Neural cell (in vitro differentiated cells): ENCODE data around the gene DMXL2. TPM values are rescaled to one million over a fixed set of nuclear protein-coding genes. Genes with fewer than 3 reads are reported as not detected.

Experiments
- H2AFZ ChIP-seq: fragments of 200-600, 300-800 bp; sonication (generic), shearing (Covaris generic); 2 replicates; pipeline ENCODE4 v1.6.0; 2014; ENCODE audit warnings: low read depth, mild to moderate bottlenecking, antibody characterized with exemption, low read length, moderate library complexity
- H3F3A ChIP-seq: fragments of 200-600 bp; shearing (Covaris generic); 2 replicates; pipeline ENCODE4 v1.6.1; 2016; ENCODE audit warnings: mild to moderate bottlenecking, moderate library complexity, mixed read lengths, antibody characterized with exemption, low read length; ENCODE audit not compliant: insufficient read depth, poor library complexity, severe bottlenecking
- H3K27ac ChIP-seq: fragments of 200-600, 300-800 bp; sonication (generic), shearing (Covaris generic); 2 replicates; pipeline ENCODE4 v1.5.1; 2014; ENCODE audit warnings: mild to moderate bottlenecking, low read length, moderate library complexity
- H3K27me3 ChIP-seq: fragments of 300-800, 200-600 bp; sonication (generic), shearing (Covaris generic); 2 replicates; pipeline ENCODE4 v1.6.0; 2014; ENCODE audit warnings: mild to moderate bottlenecking, low read depth, low read length, moderate library complexity; ENCODE audit not compliant: insufficient read depth
- H3K36me3 ChIP-seq: fragments of 300-800, 200-600 bp; sonication (generic), shearing (Covaris generic); 2 replicates; pipeline ENCODE4 v1.5.1; 2014; ENCODE audit warnings: mild to moderate bottlenecking, antibody characterized with exemption, low read length, moderate library complexity; ENCODE audit not compliant: insufficient read depth
- H3K4me2 ChIP-seq: fragments of 300-800, 200-600 bp; sonication (generic), shearing (Covaris generic); 2 replicates; pipeline ENCODE4 v1.6.0; 2014; ENCODE audit warnings: mild to moderate bottlenecking, low read length
- H3K4me3 ChIP-seq: fragments of 300-800, 200-600 bp; sonication (generic), shearing (Covaris generic); 2 replicates; pipeline ENCODE4 v1.5.1; 2014; ENCODE audit warnings: mild to moderate bottlenecking, low read length, moderate library complexity
- H3K79me2 ChIP-seq: fragments of 200-600 bp; shearing (Covaris generic); replicated peaks from 2 replicates; pipeline ENCODE4 v1.6.0; 2014; ENCODE audit warnings: mild to moderate bottlenecking, low read length, moderate library complexity; ENCODE audit not compliant: insufficient read depth
- H3K9ac ChIP-seq: fragments of 300-800, 200-600 bp; sonication (generic), shearing (Covaris generic); 2 replicates; pipeline ENCODE4 v1.6.1; 2016; ENCODE audit warnings: mild to moderate bottlenecking, low read length, mixed read lengths
- H3K9me2 ChIP-seq: fragments of 200-600 bp; shearing (Covaris generic); 2 replicates; pipeline ENCODE4 v1.6.1; 2016; ENCODE audit warnings: mild to moderate bottlenecking, low read length, mixed read lengths; ENCODE audit not compliant: insufficient read depth
- H3K9me3 ChIP-seq: fragments of 200-600, 300-800 bp; sonication (generic), shearing (Covaris generic); 2 replicates; pipeline ENCODE4 v1.6.1; 2016; ENCODE audit warnings: mild to moderate bottlenecking, mixed run types, low read length, moderate library complexity, mixed read lengths
- H4K20me1 ChIP-seq: fragments of 200-600 bp; shearing (Covaris generic); 2 replicates; pipeline ENCODE4 v1.6.1; 2016; ENCODE audit warnings: mild to moderate bottlenecking, mixed run types; ENCODE audit not compliant: insufficient read depth
- EP300 ChIP-seq: fragments of 450-650 bp; conservative IDR thresholded peaks from 2 replicates; pipeline ENCODE4 v1.6.1; 2014; ENCODE audit warnings: antibody characterized with exemption, mild to moderate bottlenecking, moderate library complexity; ENCODE audit not compliant: poor library complexity, severe bottlenecking
- EZH2 ChIP-seq: fragments of 200-600, 300-800 bp; shearing (Covaris generic), sonication (generic); IDR thresholded peaks from 2 replicates; pipeline ENCODE4 v1.6.1; 2014; ENCODE audit warnings: antibody characterized with exemption, low read length, borderline replicate concordance, mild to moderate bottlenecking; ENCODE audit not compliant: insufficient read depth, poor library complexity, severe bottlenecking
- MXI1 ChIP-seq: fragments of 450-650 bp; conservative IDR thresholded peaks from 2 replicates; pipeline ENCODE4 v1.6.1; 2014; ENCODE audit warnings: antibody characterized with exemption, mild to moderate bottlenecking; ENCODE audit not compliant: poor library complexity, severe bottlenecking
- POLR2AphosphoS5 ChIP-seq: IDR thresholded peaks from 2 replicates; pipeline ENCODE4 v1.6.1; 2012
- RAD21 ChIP-seq: fragments of 450-650 bp; conservative IDR thresholded peaks from 2 replicates; pipeline ENCODE4 v1.6.1; 2014; ENCODE audit warnings: antibody characterized with exemption, mild to moderate bottlenecking, moderate library complexity
- SMC3 ChIP-seq: fragments of 450-650 bp; conservative IDR thresholded peaks from 2 replicates; pipeline ENCODE4 v1.6.1; 2014; ENCODE audit warnings: antibody characterized with exemption, mild to moderate bottlenecking, moderate library complexity; ENCODE audit not compliant: poor library complexity
- TAF1 ChIP-seq: IDR thresholded peaks from 2 replicates; pipeline ENCODE4 v1.6.1; 2012; ENCODE audit warnings: low read depth
- polyA plus RNA-seq: library from polyadenylated mRNA; depleted of rRNA; stranded (reverse); fragments of >200 nt; gene quantifications from 2 replicates; pipeline ENCODE4 v1.2.3, GENCODE V29; 2014
- TF ChIP-seq, protein P1 (sequence below): fragments of 450-650 bp; IDR thresholded peaks from 2 replicates; pipeline ENCODE4 v1.5.1; 2014; ENCODE audit warnings: antibody characterized with exemption, mild to moderate bottlenecking, moderate library complexity; ENCODE audit not compliant: poor library complexity, severe bottlenecking
- TF ChIP-seq, protein P2 (sequence below): IDR thresholded peaks from 2 replicates; pipeline ENCODE4 v1.6.1; 2012; ENCODE audit warnings: borderline replicate concordance

DMXL2 gene
- polyA plus RNA-seq, 1 donor from 2014 or later: 176 TPM

DNA sequence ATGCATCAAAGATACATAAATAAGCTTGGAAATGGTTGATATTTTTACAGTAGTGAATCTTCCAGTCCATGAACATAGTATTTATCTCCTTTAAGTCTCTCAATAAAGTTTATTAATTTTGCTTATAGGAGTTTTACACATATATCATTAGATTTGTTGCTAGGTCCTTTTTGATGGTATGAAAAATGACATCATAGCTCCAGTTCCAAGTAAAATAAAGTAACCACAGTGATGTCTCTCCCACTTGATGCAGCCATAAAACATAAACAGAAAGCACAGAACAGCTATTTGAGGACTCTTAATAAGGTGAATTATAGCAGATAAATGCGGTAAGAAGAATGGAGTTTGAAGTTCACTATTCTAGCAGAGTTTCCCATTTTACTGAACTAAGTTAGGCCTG is 20.8 kb downstream of the DMXL2 start:
- Histone ChIP-seq H3K9me2 (no peaks in the 10 kb centered on the region), H3K4me3 (no peak overlapping the region), H3F3A (no peaks in the 10 kb centered on the region), H3K27ac (no peak overlapping the region), H4K20me1 (no peaks in the 10 kb centered on the region), H3K9me3 (no peaks in the 10 kb centered on the region), H3K27me3 (no peaks in the 10 kb centered on the region), H3K9ac (no peak overlapping the region), H2AFZ (no peak overlapping the region), H3K36me3 (peaks cover 7% of the 10 kb centered on the region), H3K4me2 (no peak overlapping the region), H3K79me2 (peaks cover 41% of the 10 kb centered on the region)
- TF ChIP-seq, protein P1, sequence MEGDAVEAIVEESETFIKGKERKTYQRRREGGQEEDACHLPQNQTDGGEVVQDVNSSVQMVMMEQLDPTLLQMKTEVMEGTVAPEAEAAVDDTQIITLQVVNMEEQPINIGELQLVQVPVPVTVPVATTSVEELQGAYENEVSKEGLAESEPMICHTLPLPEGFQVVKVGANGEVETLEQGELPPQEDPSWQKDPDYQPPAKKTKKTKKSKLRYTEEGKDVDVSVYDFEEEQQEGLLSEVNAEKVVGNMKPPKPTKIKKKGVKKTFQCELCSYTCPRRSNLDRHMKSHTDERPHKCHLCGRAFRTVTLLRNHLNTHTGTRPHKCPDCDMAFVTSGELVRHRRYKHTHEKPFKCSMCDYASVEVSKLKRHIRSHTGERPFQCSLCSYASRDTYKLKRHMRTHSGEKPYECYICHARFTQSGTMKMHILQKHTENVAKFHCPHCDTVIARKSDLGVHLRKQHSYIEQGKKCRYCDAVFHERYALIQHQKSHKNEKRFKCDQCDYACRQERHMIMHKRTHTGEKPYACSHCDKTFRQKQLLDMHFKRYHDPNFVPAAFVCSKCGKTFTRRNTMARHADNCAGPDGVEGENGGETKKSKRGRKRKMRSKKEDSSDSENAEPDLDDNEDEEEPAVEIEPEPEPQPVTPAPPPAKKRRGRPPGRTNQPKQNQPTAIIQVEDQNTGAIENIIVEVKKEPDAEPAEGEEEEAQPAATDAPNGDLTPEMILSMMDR: no peak
- TF ChIP-seq POLR2AphosphoS5: no peak
- TF ChIP-seq TAF1: no peak
- TF ChIP-seq RAD21: no peak
- TF ChIP-seq EP300: no peak
- no peak for TF ChIP-seq MXI1

DNA sequence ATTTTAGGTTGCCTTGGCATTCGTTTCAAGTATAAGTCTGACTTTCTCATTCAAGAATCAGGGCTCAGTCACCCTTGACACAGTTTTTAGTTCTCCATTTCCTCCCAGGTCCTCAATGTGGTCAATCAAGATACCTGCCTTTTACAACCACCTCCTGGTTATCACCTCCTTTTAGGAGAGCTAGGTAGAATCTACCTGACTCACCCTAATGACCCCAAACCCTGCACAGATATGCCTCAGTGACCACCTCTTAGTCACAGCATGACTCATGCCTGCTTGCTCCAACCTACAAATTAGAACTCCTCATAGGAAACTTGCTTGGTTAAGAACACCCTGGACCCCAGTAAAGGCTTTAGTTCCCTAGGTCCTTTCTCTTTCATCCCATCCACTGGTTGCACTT is 22.5 kb downstream of the DMXL2 start:
- TF ChIP-seq EZH2: no peak
- TF ChIP-seq SMC3: no peak
- TF ChIP-seq MXI1: no peak
- TF ChIP-seq TAF1: no peak
- no peak for TF ChIP-seq POLR2AphosphoS5
- no peak for TF ChIP-seq EP300
- H3K9me3 ChIP-seq: no peaks in the 10 kb centered on the region
- H4K20me1 ChIP-seq: no peaks in the 10 kb centered on the region
- H3K79me2 ChIP-seq: peaks cover 41% of the 10 kb centered on the region
- H3K36me3 ChIP-seq: peaks cover 7% of the 10 kb centered on the region
- H3K27me3 ChIP-seq: no peaks in the 10 kb centered on the region
- H3K4me2 ChIP-seq: no peak overlapping the region
- no peak overlapping the region for H2AFZ ChIP-seq
- H3K9me2 ChIP-seq: no peaks in the 10 kb centered on the region
- no peak overlapping the region for H3K4me3 ChIP-seq
- no peaks in the 10 kb centered on the region for H3F3A ChIP-seq
- no peak overlapping the region for H3K9ac ChIP-seq
- no peak overlapping the region for H3K27ac ChIP-seq

DNA sequence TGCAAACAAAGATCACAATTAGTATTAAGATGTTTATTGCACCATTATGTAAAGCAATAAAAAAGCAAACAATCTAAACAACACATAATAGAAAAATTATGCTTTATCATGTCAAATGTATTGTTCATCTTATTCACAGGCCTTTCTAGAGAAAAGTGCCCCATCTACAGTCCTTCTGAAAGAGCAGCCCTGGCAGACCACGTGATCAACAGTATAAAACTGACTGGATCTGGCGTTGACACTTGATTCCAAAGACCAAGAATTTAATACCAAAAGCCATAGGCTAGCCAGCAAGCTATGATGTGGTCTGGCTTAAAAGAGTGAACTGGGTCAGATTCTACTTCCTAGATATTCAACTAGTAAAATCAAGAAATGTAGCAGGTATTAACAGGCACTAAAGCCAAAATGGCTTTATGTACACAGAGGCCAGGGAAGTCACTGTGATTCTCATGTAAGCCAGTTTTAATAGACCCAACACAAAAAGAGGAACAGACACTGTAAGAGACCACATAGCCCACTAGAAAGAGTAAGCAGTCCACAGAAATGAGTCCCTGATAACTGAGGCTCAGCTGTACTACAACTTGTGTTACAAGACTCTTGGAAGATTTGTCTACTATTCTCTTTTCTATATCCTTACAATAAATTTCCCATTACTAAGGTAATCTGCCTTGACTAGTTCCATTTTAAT is 32.5 kb downstream of the DMXL2 start:
- Histone ChIP-seq H4K20me1 (no peaks in the 10 kb centered on the region), H3K79me2 (peaks cover 12% of the 10 kb centered on the region), H2AFZ (no peak overlapping the region), H3K4me3 (no peak overlapping the region), H3K9me2 (no peaks in the 10 kb centered on the region), H3K36me3 (no peaks in the 10 kb centered on the region), H3K9me3 (peaks cover 2% of the 10 kb centered on the region), H3K9ac (no peak overlapping the region), H3K27ac (no peak overlapping the region), H3F3A (no peaks in the 10 kb centered on the region), H3K4me2 (no peak overlapping the region), H3K27me3 (no peaks in the 10 kb centered on the region)
- TF ChIP-seq EZH2: no peak
- no peak for TF ChIP-seq TAF1
- no peak for TF ChIP-seq EP300
- TF ChIP-seq, protein P2, sequence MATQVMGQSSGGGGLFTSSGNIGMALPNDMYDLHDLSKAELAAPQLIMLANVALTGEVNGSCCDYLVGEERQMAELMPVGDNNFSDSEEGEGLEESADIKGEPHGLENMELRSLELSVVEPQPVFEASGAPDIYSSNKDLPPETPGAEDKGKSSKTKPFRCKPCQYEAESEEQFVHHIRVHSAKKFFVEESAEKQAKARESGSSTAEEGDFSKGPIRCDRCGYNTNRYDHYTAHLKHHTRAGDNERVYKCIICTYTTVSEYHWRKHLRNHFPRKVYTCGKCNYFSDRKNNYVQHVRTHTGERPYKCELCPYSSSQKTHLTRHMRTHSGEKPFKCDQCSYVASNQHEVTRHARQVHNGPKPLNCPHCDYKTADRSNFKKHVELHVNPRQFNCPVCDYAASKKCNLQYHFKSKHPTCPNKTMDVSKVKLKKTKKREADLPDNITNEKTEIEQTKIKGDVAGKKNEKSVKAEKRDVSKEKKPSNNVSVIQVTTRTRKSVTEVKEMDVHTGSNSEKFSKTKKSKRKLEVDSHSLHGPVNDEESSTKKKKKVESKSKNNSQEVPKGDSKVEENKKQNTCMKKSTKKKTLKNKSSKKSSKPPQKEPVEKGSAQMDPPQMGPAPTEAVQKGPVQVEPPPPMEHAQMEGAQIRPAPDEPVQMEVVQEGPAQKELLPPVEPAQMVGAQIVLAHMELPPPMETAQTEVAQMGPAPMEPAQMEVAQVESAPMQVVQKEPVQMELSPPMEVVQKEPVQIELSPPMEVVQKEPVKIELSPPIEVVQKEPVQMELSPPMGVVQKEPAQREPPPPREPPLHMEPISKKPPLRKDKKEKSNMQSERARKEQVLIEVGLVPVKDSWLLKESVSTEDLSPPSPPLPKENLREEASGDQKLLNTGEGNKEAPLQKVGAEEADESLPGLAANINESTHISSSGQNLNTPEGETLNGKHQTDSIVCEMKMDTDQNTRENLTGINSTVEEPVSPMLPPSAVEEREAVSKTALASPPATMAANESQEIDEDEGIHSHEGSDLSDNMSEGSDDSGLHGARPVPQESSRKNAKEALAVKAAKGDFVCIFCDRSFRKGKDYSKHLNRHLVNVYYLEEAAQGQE: no peak
- TF ChIP-seq MXI1: no peak
- no peak for TF ChIP-seq SMC3
